Measurements from ENCODE around the gene ARHGAP24. TPM values are rescaled to one million over a fixed set of nuclear protein-coding genes. Genes with fewer than 3 reads are reported as not detected.

The ARHGAP24 gene
- total RNA-seq, 4 donors from 2014 or later = 3.6 to 35.3 (median 7.2) TPM

DNA sequence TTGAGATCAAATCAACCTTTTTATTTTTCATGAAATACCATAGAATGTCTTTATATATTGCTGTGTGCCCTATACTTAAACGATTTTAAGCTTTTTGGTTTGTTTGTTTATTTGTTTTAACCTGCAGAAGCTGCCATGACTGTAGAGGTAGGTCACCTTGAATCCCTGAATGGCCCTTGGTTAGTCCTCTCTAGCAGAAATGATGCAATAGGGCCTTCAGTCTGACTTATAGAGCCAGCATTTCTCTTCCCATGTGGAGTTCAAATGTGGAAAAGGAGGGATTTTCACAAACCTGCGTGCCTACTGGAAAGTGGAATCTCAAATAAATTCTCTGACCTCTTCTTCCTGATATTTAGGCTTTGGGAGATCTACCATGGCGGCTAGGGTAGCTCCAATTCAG, 557.0 kb downstream of the ARHGAP24 start:
- H3K9me3 ChIP-seq = no peaks in the 10 kb centered on the region
- no peak for TF ChIP-seq CTCF (IDR thresholded peaks at IDR 0.05)
- no peak for TF ChIP-seq POLR2A (IDR thresholded peaks at IDR 0.05)
- H3K27ac ChIP-seq = peak overlapping the region in 2 of 4 donors; percentile 62 to 77
- WGBS, 2 donors = 63 to 79% methylated on average over 2 to 3 of the region's 3 CpGs
- no peak for DNase-seq
- H3K36me3 ChIP-seq = no peaks in the 10 kb centered on the region
- intact Hi-C loops (cut with DNase I) = no loop called here
- no peak overlapping the region for H3K4me3 ChIP-seq
- peaks cover 0 to 25% (median 19%) of the 10 kb centered on the region in 3 donors for H3K4me1 ChIP-seq
- no peaks in the 10 kb centered on the region for H3K27me3 ChIP-seq

DNA sequence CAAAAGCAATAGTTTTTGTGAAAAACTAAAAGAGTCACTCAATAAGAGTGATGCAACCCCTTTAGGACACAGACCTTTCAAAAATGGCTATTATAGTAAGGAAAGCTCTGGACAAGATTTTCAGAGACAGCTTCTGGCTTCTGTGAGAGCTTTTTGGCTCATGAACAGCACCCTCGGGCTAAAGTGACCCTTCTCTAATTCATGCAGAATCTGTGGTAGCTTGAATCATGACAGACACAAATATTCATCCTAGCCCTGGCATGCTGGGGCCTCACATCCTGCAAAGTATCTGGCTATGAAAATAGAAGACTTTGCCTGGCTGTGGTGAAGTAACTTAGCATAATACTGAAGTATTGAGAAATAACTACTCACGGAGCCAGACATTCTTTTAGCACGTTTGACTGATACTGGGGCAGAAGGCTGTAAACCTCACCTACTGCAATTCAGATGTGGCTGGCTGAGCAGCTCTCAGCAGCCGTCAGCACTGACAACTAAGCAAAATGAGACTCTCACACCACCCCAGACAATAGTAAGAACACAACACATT, 557.6 kb downstream of the ARHGAP24 start:
- no peaks in the 10 kb centered on the region for H3K9me3 ChIP-seq
- intact Hi-C loops (cut with DNase I) = no loop called here
- DNase-seq = no peak

DNA sequence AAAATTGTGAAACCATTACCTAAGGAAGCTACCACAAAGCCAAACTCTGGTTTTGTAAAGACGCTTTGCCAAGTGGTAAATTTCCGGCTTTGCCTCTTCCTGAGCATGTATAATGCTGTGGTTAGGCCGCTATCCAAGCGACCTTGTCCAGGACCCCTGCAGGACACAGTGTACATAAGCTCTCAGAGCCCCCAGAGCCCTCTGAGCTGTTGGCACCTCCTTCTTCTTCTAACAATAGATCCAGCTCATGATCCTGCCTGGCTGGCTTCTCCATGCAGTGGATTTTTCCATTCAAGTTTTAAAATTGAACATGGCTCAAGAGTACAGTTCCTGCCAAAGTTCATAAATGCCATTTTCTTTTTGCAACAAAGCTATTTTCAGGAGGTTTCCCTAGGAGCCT, 558.2 kb downstream of the ARHGAP24 start:
- no peaks in the 10 kb centered on the region for H3K36me3 ChIP-seq
- intact Hi-C loops (cut with DNase I) = no loop called here
- H3K9me3 ChIP-seq = no peaks in the 10 kb centered on the region
- no peak for DNase-seq
- no peak for TF ChIP-seq POLR2A (IDR thresholded peaks at IDR 0.05)
- no peak for TF ChIP-seq CTCF (IDR thresholded peaks at IDR 0.05)
- no peaks in the 10 kb centered on the region for H3K27me3 ChIP-seq
- peak overlapping the region; percentile 56 to 83 (median 70) for H3K27ac ChIP-seq
- 9 to 10% methylated on average over 4 of the region's 4 CpGs for WGBS, 2 donors
- H3K4me3 ChIP-seq = peak overlapping the region in 1 of 4 donors; percentile 24
- peaks cover 0 to 25% (median 19%) of the 10 kb centered on the region in 3 donors for H3K4me1 ChIP-seq

More for the DNA sequence above, 557.6 kb downstream of the ARHGAP24 start:
- peak overlapping the region; percentile 56 to 83 (median 70) for H3K27ac ChIP-seq
- peaks cover 0 to 25% (median 19%) of the 10 kb centered on the region in 3 donors for H3K4me1 ChIP-seq
- peak overlapping the region in 1 of 4 donors; percentile 24 for H3K4me3 ChIP-seq
- no peaks in the 10 kb centered on the region for H3K27me3 ChIP-seq
- TF ChIP-seq POLR2A (IDR thresholded peaks at IDR 0.05) (no peak), CTCF (IDR thresholded peaks at IDR 0.05) (no peak)
- H3K36me3 ChIP-seq = no peaks in the 10 kb centered on the region
- 0 to 8% methylated on average over 3 to 4 of the region's 4 CpGs for WGBS, 2 donors

- intact Hi-C loops (cut with DNase I) = no loop called here
- no peaks in the 10 kb centered on the region for H3K9me3 ChIP-seq
- no peak overlapping the region for H3K4me3 ChIP-seq
- H3K36me3 ChIP-seq = no peaks in the 10 kb centered on the region
- H3K27ac ChIP-seq = no peak overlapping the region
- TF ChIP-seq CTCF (IDR thresholded peaks at IDR 0.05) = no peak
- TF ChIP-seq POLR2A (IDR thresholded peaks at IDR 0.05) = no peak
- peaks cover 0 to 25% (median 19%) of the 10 kb centered on the region in 3 donors for H3K4me1 ChIP-seq
- 63 to 70% methylated on average over 2 of the region's 2 CpGs for WGBS, 2 donors
- no peak for DNase-seq
- no peaks in the 10 kb centered on the region for H3K27me3 ChIP-seq
Observed at GRCh38 chr4:86034616-86035015, 559.7 kb downstream of the ARHGAP24 start.

DNA sequence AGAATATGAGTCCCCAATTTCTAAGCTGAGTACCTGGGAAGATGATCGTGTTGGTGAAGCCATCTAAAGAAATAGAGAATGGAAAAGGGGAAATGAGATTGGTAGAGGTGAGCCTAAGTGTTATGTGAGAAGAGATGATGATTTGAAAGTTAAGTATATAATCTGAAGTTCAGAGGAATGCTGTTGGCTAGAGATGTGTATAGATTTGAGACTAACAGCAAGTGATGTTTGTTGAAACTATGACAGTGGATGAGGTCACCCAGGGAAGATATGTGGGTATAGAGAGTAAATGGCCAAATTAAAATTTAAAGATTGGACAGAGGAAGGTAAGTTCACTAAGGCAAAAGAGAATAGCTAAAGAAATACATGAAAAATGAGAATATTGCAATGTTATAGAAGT, 560.7 kb downstream of the ARHGAP24 start:
- no peaks in the 10 kb centered on the region for H3K27me3 ChIP-seq
- H3K4me3 ChIP-seq = no peak overlapping the region
- no peaks in the 10 kb centered on the region for H3K9me3 ChIP-seq
- TF ChIP-seq POLR2A (IDR thresholded peaks at IDR 0.05) (no peak), CTCF (IDR thresholded peaks at IDR 0.05) (no peak)
- no peaks in the 10 kb centered on the region for H3K36me3 ChIP-seq
- H3K4me1 ChIP-seq = peaks cover 0 to 25% (median 19%) of the 10 kb centered on the region in 3 donors
- 81 to 83% methylated on average over 1 of the region's 1 CpG for WGBS, 2 donors
- DNase-seq = no peak
- H3K27ac ChIP-seq = no peak overlapping the region
- intact Hi-C loops (cut with DNase I) = no loop called here

Measured in esophagus squamous epithelium (tissue), 5 donors.